Heart right ventricle (tissue), 16 donors: ENCODE measurements around the gene INCENP. TPM values are rescaled to one million over a fixed set of nuclear protein-coding genes. Genes with fewer than 3 reads are reported as not detected.
A peak's percentile ranks its signal among the peaks of the same experiment; 100 is the strongest.

Experiments
- ATAC-seq, 8 donors: fragments of 200-7000 bp; cut with Tn5 transposase; one replicate each; pipeline ENCODE4 v1.9.1; 2020; ENCODE audit warnings: mild to moderate bottlenecking in 8 of 8, moderate library complexity in 8 of 8, moderate number of reproducible peaks in 1 of 8
- DNase-seq, 2 donors: peaks; one replicate each; pipeline ENCODE4 v3.0.0-alpha.2; 2020
- H3K27ac ChIP-seq, 10 donors: fragments of 200-600 bp; sonication (generic) in 2 of 10; one replicate each; pipeline versions ENCODE4 v1.5.0 to v1.8.0; 2020 to 2022; ENCODE audit warnings: mild to moderate bottlenecking in 3 of 10
- H3K27me3 ChIP-seq, 7 donors: fragments of 200-600 bp; one replicate each; pipeline ENCODE4 v1.8.0; 2021 to 2022; ENCODE audit warnings: mild to moderate bottlenecking in 2 of 7
- H3K36me3 ChIP-seq, 9 donors: fragments of 200-600 bp; sonication (generic) in 1 of 9; one replicate each; pipeline versions ENCODE4 v1.5.0 to v1.8.0; 2020 to 2022; ENCODE audit warnings: mild to moderate bottlenecking in 2 of 9
- H3K4me1 ChIP-seq, 9 donors: fragments of 200-600 bp; sonication (generic) in 1 of 9; one replicate each; pipeline versions ENCODE4 v1.5.0 to v1.8.0; 2020 to 2022; ENCODE audit warnings: mild to moderate bottlenecking in 4 of 9
- H3K4me3 ChIP-seq, 10 donors: fragments of 200-600 bp; sonication (generic) in 2 of 10; one replicate each; pipeline versions ENCODE4 v1.5.0 to v1.8.0; 2020 to 2022; ENCODE audit warnings: mild to moderate bottlenecking in 7 of 10, moderate library complexity in 2 of 10
- H3K9me3 ChIP-seq, 11 donors: fragments of 200-600 bp in 10 of 11; sonication (generic) in 2 of 11; one replicate each; pipeline versions ENCODE4 v1.5.0 to v1.8.0; 2013 to 2022; ENCODE audit warnings: mild to moderate bottlenecking in 2 of 11, control low read depth in 1 of 11, moderate library complexity in 1 of 11
- CTCF ChIP-seq, 9 donors: fragments of 200-600 bp; sonication (generic) in 2 of 9; IDR thresholded peaks; one replicate each; pipeline versions ENCODE4 v1.5.0 to v1.8.0; 2021 to 2022; ENCODE audit warnings: antibody characterized with exemption in 9 of 9, mild to moderate bottlenecking in 5 of 9, moderate library complexity in 1 of 9
- WGBS, 2 donors: extraction: QIAGEN DNeasy Blood & Tissue Kit; methylation state at CpG; one replicate each; pipeline ENCODE4 v1.1.7; 2013; ENCODE audit warnings: inconsistent platforms in 1 of 2; 5-methylcytosine and 5-hydroxymethylcytosine counted together
- intact Hi-C, 10 donors: fragments of 100-400 bp; cut with DNase I; formaldehyde crosslinking; loops; one replicate each; pipeline versions ENCODE4 v1.11.1 to v1.14.2; 2022
- polyA plus RNA-seq, 2 donors: library from polyadenylated mRNA; stranded (reverse); fragments of 200-250 nt; gene quantifications; one replicate each; pipeline ENCODE4 v1.2.3, GENCODE V29; 2013
- total RNA-seq, 10 donors: library from RNA; stranded (reverse); fragmentation: NEBNext Ultra II Directional in 3 of 10; extraction: Animal tissue kit (Norgen Biotek cat#: 25700) in 3 of 10; gene quantifications; one replicate each; pipeline versions ENCODE4 v1.2.1 to v1.2.4, GENCODE V29; 2021 to 2023
- donor health status: Arrhythmogenic right ventricular cardiomyopathy.
- donor health status: ischemic (EF 13 %, LVEDD 7.1; RV severe dilation, severe dysfunction).
- donor health status: healthy with polysubstance abuse.
- donor health status: DM: no; HTN: yes; CAD: no.
- donor health status: DM: no; HTN: no; CAD: no.
- donor health status: ischemic (EF 25% LVEDD 6.9; RV normal size, moderate dysfunction).
- donor health status: ischemic (EF 25% LVEDD 5.7; RV mildly dilated, moderate dysfunction).
- donor health status: healthy.
- donor health status: DM: yes; HTN: yes; CAD: no.
- donor health status: Ischemic cardiomyopathy.
- donor health status: ischemic (EF 35%, LVEDD 5.7; RV mildly dilated, moderate dysfunction).
- donor health status: nonischemic (EF 11% LVEDD 7.7; RV severe dilation, severe dysfunction).
- donor health status: DM: yes; HTN: yes; CAD: no.
- donor health status: PGD.
- donor health status: ischemic (EF 29% LVEDD 5.4; RV normal size, mild dysfunction).
- donor health status: nonischemic (EF 23%, LVEDD 6.1; RV moderate dilation, normal function).

The INCENP gene
- total and polyA plus RNA-seq, 12 donors: 2.1 to 20.0 (median 12.3) TPM

- peaks cover 0 to 10% (median 0%) of the 10 kb centered on the region in 9 donors for H3K4me1 ChIP-seq
- TF ChIP-seq CTCF (IDR thresholded peaks at IDR 0.05): no peak
- 96 to 97% methylated on average over 34 of the region's 34 CpGs for WGBS, 2 donors
- H3K36me3 ChIP-seq: peaks cover 0 to 74% (median 12%) of the 10 kb centered on the region in 9 donors
- H3K27me3 ChIP-seq: no peaks in the 10 kb centered on the region
- no peak overlapping the region for H3K4me3 ChIP-seq
- H3K27ac ChIP-seq: no peak overlapping the region
- intact Hi-C loops: no loop called here
- ATAC-seq (no peak), DNase-seq (no peak)
- no peaks in the 10 kb centered on the region for H3K9me3 ChIP-seq
Measured at GRCh38 chr11:62130283-62131169, 6.7 kb downstream of the INCENP start.

DNA sequence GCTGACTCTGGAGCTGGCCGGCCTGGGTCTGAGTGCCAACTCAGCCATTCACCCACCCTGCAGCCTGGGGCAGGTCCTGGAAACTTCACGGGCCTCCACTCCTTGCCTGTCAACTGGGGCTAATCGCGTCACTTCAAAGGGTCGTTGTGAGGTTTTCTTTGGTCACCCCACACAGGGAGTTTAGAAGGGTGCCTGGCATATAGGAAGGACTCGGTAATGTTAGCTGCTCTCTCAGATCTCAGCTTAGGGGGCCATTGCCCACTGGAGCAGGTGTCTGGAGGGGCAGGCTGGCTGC, 7.3 kb downstream of the INCENP start:
- WGBS, 2 donors: 88 to 94% methylated on average over 6 of the region's 6 CpGs
- Histone ChIP-seq H3K27ac (no peak overlapping the region), H3K36me3 (peaks cover 0 to 74% (median 12%) of the 10 kb centered on the region in 9 donors), H3K4me3 (no peak overlapping the region), H3K27me3 (no peaks in the 10 kb centered on the region), H3K4me1 (peaks cover 0 to 8% (median 0%) of the 10 kb centered on the region in 9 donors), H3K9me3 (no peaks in the 10 kb centered on the region)
- TF ChIP-seq CTCF (IDR thresholded peaks at IDR 0.05): no peak
- DNase-seq (no peak), ATAC-seq (no peak)
- intact Hi-C loops: no loop called here

DNA sequence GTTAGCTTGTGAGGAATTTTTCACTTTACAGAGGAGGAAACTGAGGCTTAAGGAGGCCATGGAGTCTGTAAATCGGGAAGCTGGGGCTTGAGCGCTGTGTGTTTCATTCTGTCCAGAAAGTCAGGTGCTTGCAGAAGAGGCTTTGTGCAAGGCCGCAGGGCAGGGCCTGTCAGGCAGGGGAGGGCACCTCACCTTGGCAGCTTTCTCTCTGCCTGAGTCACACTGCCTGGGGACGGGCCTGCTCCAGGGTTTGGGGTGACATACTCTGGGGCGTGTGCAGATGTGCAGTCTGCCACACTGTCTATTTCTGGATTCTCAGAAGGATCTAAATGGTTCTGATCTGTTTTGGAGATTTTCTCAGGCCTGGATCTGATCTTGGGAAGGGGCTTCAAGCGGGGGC, 8.4 kb downstream of the INCENP start:
- Histone ChIP-seq H3K27ac (no peak overlapping the region), H3K4me1 (peaks cover 0 to 8% (median 0%) of the 10 kb centered on the region in 9 donors), H3K27me3 (no peaks in the 10 kb centered on the region), H3K9me3 (no peaks in the 10 kb centered on the region), H3K36me3 (peaks cover 0 to 76% (median 12%) of the 10 kb centered on the region in 9 donors), H3K4me3 (no peak overlapping the region)
- no peak for TF ChIP-seq CTCF (IDR thresholded peaks at IDR 0.05)
- WGBS, 2 donors: 91 to 92% methylated on average over 6 of the region's 6 CpGs
- peak in 1 of 8 donors; percentile 48 for ATAC-seq
- DNase-seq: no peak
- intact Hi-C loops: no loop called here

DNA sequence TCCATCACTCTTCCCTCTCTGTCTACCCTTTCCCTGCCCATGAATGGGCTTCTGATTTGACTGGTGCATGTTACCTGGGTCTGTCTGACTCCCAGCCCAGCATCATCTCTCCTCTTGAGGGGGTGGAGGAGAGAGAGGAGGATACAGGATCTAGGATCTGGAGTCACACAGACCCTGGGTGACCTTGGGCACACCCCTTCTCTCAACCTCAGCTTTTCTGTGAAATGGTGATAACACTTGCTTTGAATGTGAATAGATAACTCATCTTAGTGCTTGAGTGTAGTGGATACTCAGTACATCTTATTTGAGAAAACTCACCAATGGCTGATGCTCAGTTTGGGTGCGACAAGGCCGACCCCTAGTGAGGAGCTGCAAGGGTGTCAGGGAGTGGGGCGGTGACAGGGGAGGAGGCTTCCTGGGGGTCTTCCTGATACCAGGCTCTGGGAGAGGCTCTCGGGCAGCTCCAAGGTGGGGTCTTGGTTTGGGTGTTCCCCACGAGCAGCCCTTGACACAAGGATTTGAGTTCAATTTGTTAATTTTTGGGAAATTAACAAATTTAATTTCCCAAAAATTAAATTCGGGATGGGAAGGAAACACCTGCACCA, 9.0 kb downstream of the INCENP start:
- no peaks in the 10 kb centered on the region for H3K9me3 ChIP-seq
- WGBS, 2 donors: 85 to 88% methylated on average over 6 of the region's 6 CpGs
- no peak overlapping the region for H3K27ac ChIP-seq
- ATAC-seq (no peak), DNase-seq (no peak)
- intact Hi-C loops: no loop called here
- peaks cover 0 to 8% (median 0%) of the 10 kb centered on the region in 9 donors for H3K4me1 ChIP-seq
- no peak overlapping the region for H3K4me3 ChIP-seq
- no peaks in the 10 kb centered on the region for H3K27me3 ChIP-seq
- H3K36me3 ChIP-seq: peaks cover 0 to 82% (median 12%) of the 10 kb centered on the region in 9 donors
- no peak for TF ChIP-seq CTCF (IDR thresholded peaks at IDR 0.05)
